ENCODE data around the gene FAM187B.

DNA sequence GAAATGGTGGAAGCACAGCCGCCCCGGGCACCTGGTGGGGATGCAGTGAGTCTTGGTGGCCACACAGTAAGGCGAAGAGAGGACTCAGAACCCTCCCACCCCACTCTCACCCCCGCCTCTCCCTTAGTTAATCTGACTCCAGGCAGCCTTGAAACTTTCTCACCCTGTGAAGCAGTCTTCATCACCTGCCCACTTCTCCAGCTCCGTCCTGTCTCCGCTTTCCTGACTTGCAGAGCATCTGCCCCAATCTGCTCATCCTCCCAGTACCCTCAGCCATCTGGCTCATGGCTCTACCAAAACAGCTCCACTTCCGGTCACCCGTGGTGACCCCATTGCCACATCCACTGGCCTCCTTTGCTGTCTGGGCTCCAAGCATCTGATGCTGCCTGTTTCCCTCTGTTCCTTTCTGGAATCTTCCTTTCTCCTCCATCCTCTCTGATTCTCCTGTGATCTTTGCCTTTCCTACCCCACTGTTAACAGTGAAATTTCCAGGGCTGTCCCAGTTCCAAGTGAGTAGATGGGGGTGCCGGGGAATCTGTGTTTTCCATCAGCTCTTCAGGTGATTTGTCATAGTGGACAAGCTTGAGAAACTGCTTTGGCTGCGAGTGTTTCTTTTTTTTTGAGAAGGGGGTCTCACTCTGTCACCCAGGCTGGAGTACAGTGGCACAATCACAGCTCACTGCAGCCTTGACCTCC lies 44.6 kb upstream of the FAM187B start:
- TF ChIP-seq, protein P1, sequence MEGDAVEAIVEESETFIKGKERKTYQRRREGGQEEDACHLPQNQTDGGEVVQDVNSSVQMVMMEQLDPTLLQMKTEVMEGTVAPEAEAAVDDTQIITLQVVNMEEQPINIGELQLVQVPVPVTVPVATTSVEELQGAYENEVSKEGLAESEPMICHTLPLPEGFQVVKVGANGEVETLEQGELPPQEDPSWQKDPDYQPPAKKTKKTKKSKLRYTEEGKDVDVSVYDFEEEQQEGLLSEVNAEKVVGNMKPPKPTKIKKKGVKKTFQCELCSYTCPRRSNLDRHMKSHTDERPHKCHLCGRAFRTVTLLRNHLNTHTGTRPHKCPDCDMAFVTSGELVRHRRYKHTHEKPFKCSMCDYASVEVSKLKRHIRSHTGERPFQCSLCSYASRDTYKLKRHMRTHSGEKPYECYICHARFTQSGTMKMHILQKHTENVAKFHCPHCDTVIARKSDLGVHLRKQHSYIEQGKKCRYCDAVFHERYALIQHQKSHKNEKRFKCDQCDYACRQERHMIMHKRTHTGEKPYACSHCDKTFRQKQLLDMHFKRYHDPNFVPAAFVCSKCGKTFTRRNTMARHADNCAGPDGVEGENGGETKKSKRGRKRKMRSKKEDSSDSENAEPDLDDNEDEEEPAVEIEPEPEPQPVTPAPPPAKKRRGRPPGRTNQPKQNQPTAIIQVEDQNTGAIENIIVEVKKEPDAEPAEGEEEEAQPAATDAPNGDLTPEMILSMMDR (IDR thresholded peaks at IDR 0.05; ENCODE audit: low read length), result no peak
- no peak for TF ChIP-seq EZH2 (IDR thresholded peaks at IDR 0.05; ENCODE audit: borderline replicate concordance, low read length)
